H1 (cell line): ENCODE measurements around the gene STK11. TPM values are rescaled to one million over a fixed set of nuclear protein-coding genes. Genes with fewer than 3 reads are reported as not detected.

Experiments used
- CTCF ChIA-PET: fragments of 300-600 bp; sonication (Branson Sonifier 250); formaldehyde crosslinking; loops from one replicate; lab custom pipeline; 2021; ENCODE audit not compliant: partially characterized antibody; lab: Charles Lee
- POLR2A ChIA-PET: fragments of 300-600 bp; sonication (Branson Sonifier 250); formaldehyde crosslinking; loops from one replicate; lab custom pipeline; 2021; ENCODE audit warnings: inconsistent platforms; ENCODE audit not compliant: partially characterized antibody; lab: Charles Lee
- DNase-seq, 2 experiments: peaks; one replicate each; pipeline versions ENCODE4 v3.0.0 to v3.0.0-alpha.2; 2010 to 2022; ENCODE audit warnings: low spot score in 2 of 2, low read depth in 1 of 2, mixed read lengths in 1 of 2
- FAIRE-seq: peaks from 2 replicates; lab custom pipeline; 2011; peaks lifted over from hg19 to GRCh38; lab: Jason Lieb, UNC
- H2AFZ ChIP-seq: 2 replicates; pipeline ENCODE4 v1.8.1; 2012; ENCODE audit warnings: low read length, inconsistent platforms
- H2AK5ac ChIP-seq: 2 replicates; pipeline ENCODE4 v1.6.1; 2013; ENCODE audit warnings: low read depth, low read length
- H2BK120ac ChIP-seq: replicated peaks from 2 replicates; pipeline ENCODE3; 2013; ENCODE audit warnings: low read depth, low read length, inconsistent platforms
- H2BK12ac ChIP-seq: 2 replicates; pipeline ENCODE4 v1.6.1; 2013; ENCODE audit warnings: low read depth, low read length
- H2BK15ac ChIP-seq: 2 replicates; pipeline ENCODE4 v1.6.1; 2013; ENCODE audit warnings: low read length
- H2BK20ac ChIP-seq: 2 replicates; pipeline ENCODE4 v1.6.1; 2013; ENCODE audit warnings: low read length
- H2BK5ac ChIP-seq: 2 replicates; pipeline ENCODE4 v1.6.1; 2013; ENCODE audit warnings: low read depth, low read length
- H3K14ac ChIP-seq: 2 replicates; pipeline ENCODE4 v1.6.1; 2013; ENCODE audit warnings: inconsistent platforms; ENCODE audit not compliant: insufficient read length
- H3K18ac ChIP-seq: 2 replicates; pipeline ENCODE4 v1.6.1; 2013; ENCODE audit warnings: low read length; ENCODE audit errors: extremely low read depth
- H3K23ac ChIP-seq: 2 replicates; pipeline ENCODE4 v1.6.1; 2013; ENCODE audit warnings: inconsistent platforms; ENCODE audit not compliant: insufficient read length
- H3K23me2 ChIP-seq: 2 replicates; pipeline ENCODE4 v1.6.1; 2013; ENCODE audit warnings: low read depth, low read length
- H3K27ac ChIP-seq: 2 replicates; pipeline ENCODE4 v1.6.1; 2011; ENCODE audit warnings: low read depth, low read length, inconsistent platforms
- H3K27me3 ChIP-seq, 4 experiments: replicated peaks in 1 of 4; 1 replicate in 1 of 4; 2 replicates in 3 of 4; pipeline versions ENCODE4 v1.6.1 to v1.8.1; 2011 to 2013; ENCODE audit warnings: low read length in 3 of 4, mild to moderate bottlenecking in 3 of 4, inconsistent platforms in 2 of 4, mixed read lengths in 2 of 4, moderate library complexity in 1 of 4; ENCODE audit not compliant: control insufficient read depth in 3 of 4, insufficient read depth in 3 of 4; ENCODE audit errors: extremely low read depth in 1 of 4
- H3K36me3 ChIP-seq, 4 experiments: 2 replicates each; pipeline versions ENCODE4 v1.6.1 to v1.8.1; 2011 to 2013; ENCODE audit warnings: mild to moderate bottlenecking in 4 of 4, low read length in 3 of 4, moderate library complexity in 2 of 4, control low read depth in 1 of 4, inconsistent platforms in 1 of 4; ENCODE audit not compliant: insufficient read depth in 4 of 4, control insufficient read depth in 2 of 4
- H3K4ac ChIP-seq: replicated peaks from 2 replicates; pipeline ENCODE3; 2013; ENCODE audit warnings: low read length, low read depth, mixed read lengths, inconsistent platforms; ENCODE audit not compliant: insufficient read length
- H3K4me1 ChIP-seq, 4 experiments: replicated peaks in 1 of 4; 1 replicate in 1 of 4; 2 replicates in 3 of 4; pipeline versions ENCODE4 v1.6.1 to v1.8.1; 2011 to 2013; ENCODE audit warnings: low read length in 3 of 4, inconsistent platforms in 2 of 4, mixed read lengths in 1 of 4; ENCODE audit not compliant: insufficient read depth in 4 of 4, control insufficient read depth in 3 of 4
- H3K4me2 ChIP-seq, 2 experiments: 2 replicates each; pipeline versions ENCODE4 v1.6.1 to v1.8.1; 2011 to 2013; ENCODE audit warnings: low read depth in 2 of 2, low read length in 2 of 2, control low read depth in 1 of 2, inconsistent platforms in 1 of 2, mild to moderate bottlenecking in 1 of 2; ENCODE audit not compliant: insufficient read depth in 1 of 2
- H3K4me3 ChIP-seq, 4 experiments: fragments of 200-600, 300-600 bp in 1 of 4; sonication (generic), shearing (Covaris generic), sonication (Bioruptor Twin) in 1 of 4; 2 replicates each; pipeline versions ENCODE4 v1.5.1 to v1.8.1; 2011 to 2016; ENCODE audit warnings: low read length in 4 of 4, low read depth in 3 of 4, control low read depth in 2 of 4, inconsistent platforms in 2 of 4, mild to moderate bottlenecking in 2 of 4, mixed read lengths in 1 of 4, moderate library complexity in 1 of 4; ENCODE audit not compliant: insufficient read depth in 2 of 4; ENCODE audit errors: extremely low read depth in 1 of 4
- H3K56ac ChIP-seq: replicated peaks from 2 replicates; pipeline ENCODE3; 2013; ENCODE audit warnings: low read depth, mild to moderate bottlenecking, mixed read lengths, low read length, inconsistent platforms; ENCODE audit not compliant: insufficient read length
- H3K79me1 ChIP-seq: 2 replicates; pipeline ENCODE4 v1.6.1; 2013; ENCODE audit warnings: low read depth, low read length, control low read depth
- H3K79me2 ChIP-seq, 2 experiments: 2 replicates each; pipeline versions ENCODE4 v1.6.1 to v1.8.1; 2012 to 2013; ENCODE audit warnings: low read length in 2 of 2, mild to moderate bottlenecking in 2 of 2, inconsistent platforms in 1 of 2; ENCODE audit not compliant: insufficient read depth in 2 of 2, control insufficient read depth in 1 of 2
- H3K9ac ChIP-seq, 4 experiments: replicated peaks in 1 of 4; 1 replicate in 1 of 4; 2 replicates in 3 of 4; pipeline versions ENCODE4 v1.6.1 to v1.8.1; 2011 to 2013; ENCODE audit warnings: low read depth in 3 of 4, low read length in 3 of 4, control low read depth in 2 of 4, mild to moderate bottlenecking in 2 of 4, moderate library complexity in 2 of 4, inconsistent platforms in 1 of 4; ENCODE audit errors: extremely low read depth in 1 of 4
- H3K9me3 ChIP-seq, 2 experiments: 2 replicates each; pipeline versions ENCODE4 v1.6.1 to v1.8.1; 2012 to 2013; ENCODE audit warnings: mild to moderate bottlenecking in 2 of 2, moderate library complexity in 2 of 2, control low read depth in 1 of 2, inconsistent platforms in 1 of 2, low read depth in 1 of 2, low read length in 1 of 2, mixed read lengths in 1 of 2; ENCODE audit not compliant: insufficient read depth in 2 of 2
- H4K20me1 ChIP-seq, 2 experiments: replicated peaks in 1 of 2; 2 replicates each; pipeline versions ENCODE3 to v1.8.1; 2011 to 2013; ENCODE audit warnings: inconsistent platforms in 2 of 2, low read length in 2 of 2, mild to moderate bottlenecking in 1 of 2; ENCODE audit not compliant: insufficient read depth in 2 of 2, control insufficient read depth in 1 of 2
- H4K5ac ChIP-seq: 2 replicates; pipeline ENCODE4 v1.6.1; 2013; ENCODE audit warnings: low read length, low read depth, mixed read lengths, inconsistent platforms; ENCODE audit not compliant: insufficient read length
- H4K8ac ChIP-seq: 2 replicates; pipeline ENCODE4 v1.8.0; 2013; ENCODE audit warnings: mild to moderate bottlenecking, moderate library complexity, low read length, inconsistent platforms; ENCODE audit not compliant: insufficient read depth; ENCODE audit errors: extremely low read depth
- H4K91ac ChIP-seq: replicated peaks from 2 replicates; pipeline ENCODE3; 2013; ENCODE audit warnings: low read length, mixed read lengths, inconsistent platforms; ENCODE audit not compliant: insufficient read length
- EGR1 ChIP-seq: IDR thresholded peaks from 2 replicates; pipeline ENCODE4 v1.6.1; 2011; ENCODE audit warnings: low read depth, low read length, borderline replicate concordance
- EP300 ChIP-seq, 2 experiments: IDR thresholded peaks; 1 replicate in 1 of 2; 2 replicates in 1 of 2; pipeline ENCODE4 v1.6.1; 2011 to 2012; ENCODE audit warnings: low read depth in 2 of 2, low read length in 2 of 2, mild to moderate bottlenecking in 2 of 2, borderline replicate concordance in 1 of 2, inconsistent platforms in 1 of 2, moderate library complexity in 1 of 2
- KDM4A ChIP-seq: IDR thresholded peaks from one replicate; pipeline ENCODE4 v1.7.1; 2012; ENCODE audit warnings: low read depth, mild to moderate bottlenecking, moderate library complexity, low read length, inconsistent platforms; ENCODE audit not compliant: severe bottlenecking
- PHF8 ChIP-seq: fragments of 200-600 bp; sonication (generic); conservative IDR thresholded peaks from 2 replicates; pipeline ENCODE4 v1.7.1; 2012; ENCODE audit warnings: low read depth, mild to moderate bottlenecking, inconsistent platforms, low read length, moderate library complexity
- POLR2A ChIP-seq, 2 experiments: IDR thresholded peaks; 1 replicate in 1 of 2; 2 replicates in 1 of 2; pipeline ENCODE4 v1.6.1; 2011; ENCODE audit warnings: low read depth in 2 of 2, low read length in 2 of 2, mild to moderate bottlenecking in 2 of 2; ENCODE audit errors: control extremely low read depth in 1 of 2
- RXRA ChIP-seq: IDR thresholded peaks from 2 replicates; pipeline ENCODE4 v1.6.1; 2011; ENCODE audit warnings: low read depth, mild to moderate bottlenecking, low read length, moderate library complexity; ENCODE audit not compliant: insufficient read depth
- TCF12 ChIP-seq: IDR thresholded peaks from 2 replicates; pipeline ENCODE4 v1.6.1; 2011; ENCODE audit warnings: low read depth, mild to moderate bottlenecking, low read length
- ZNF274 ChIP-seq: IDR thresholded peaks from 2 replicates; pipeline ENCODE4 v1.7.0; 2012; ENCODE audit warnings: low read length, borderline replicate concordance; ENCODE audit errors: extremely low read depth
- WGBS, 2 experiments: shearing (Covaris generic) in 1 of 2; methylation state at CpG; one replicate each; pipeline versions ENCODE4 v1.1.6 to v1.1.7; 2013 to 2015; ENCODE audit warnings: low lambda C conversion rate in 2 of 2, mixed read lengths in 2 of 2, inconsistent platforms in 1 of 2, low coverage in 1 of 2, missing lambda C conversion rate in 1 of 2; ENCODE audit not compliant: insufficient replicate concordance in 2 of 2, insufficient coverage in 1 of 2, insufficient read length in 1 of 2; ENCODE audit errors: extremely low coverage in 1 of 2, missing lambda C conversion rate in 1 of 2; 5-methylcytosine and 5-hydroxymethylcytosine counted together
- polyA plus RNA-seq, 7 experiments: library from polyadenylated mRNA; depleted of rRNA in 3 of 7; stranded (reverse) in 5 of 7; unstranded in 2 of 7; fragments of >200 nt in 5 of 7; fragments of 200-250 nt in 2 of 7; gene quantifications; 1 replicate in 5 of 7; 2 replicates in 1 of 7; 4 replicates in 1 of 7; pipeline versions ENCODE4 v1.2.1 to v1.2.3, GENCODE V29; 2011 to 2013; ENCODE audit warnings: missing spikeins in 2 of 7, mixed read lengths in 2 of 7
- total RNA-seq: library from RNA; stranded (reverse); fragmentation: NEBNext Ultra II Directional; extraction: Animal tissue kit (Norgen Biotek cat#: 25700); gene quantifications from 2 replicates; pipeline ENCODE4 v1.2.1, GENCODE V29; 2021
- TF ChIP-seq, protein P1 (sequence below): IDR thresholded peaks from 2 replicates; pipeline ENCODE4 v1.6.1; 2012; ENCODE audit warnings: inconsistent platforms

STK11 gene
- total and polyA plus RNA-seq, 2 of the 8 experiments (the other 6 are each of a cell fraction or from before 2014, with no cell fraction given) = 45.3 to 70.7 TPM

- Histone ChIP-seq H2BK5ac (peak overlapping the region; percentile 93; the same call in 1 of the 2 replicates), H3K4ac (peak overlapping the region; percentile 92), H3K27ac (no peak overlapping the region), H3K4me2 (peak overlapping the region; percentile 82 to 83), H2BK15ac (peak overlapping the region; percentile 95; the same call in 1 of the 2 replicates), H3K27me3 (peaks cover 0 to 10% (median 5%) of the 10 kb centered on the region in 4 experiments; a peak in 4 of 7 replicates), H3K4me3 (peak overlapping the region; percentile 38 to 61 (median 48)), H4K91ac (peak overlapping the region; percentile 99), H3K79me2 (peaks cover 5 to 18% of the 10 kb centered on the region in 2 experiments), H2BK120ac (peak overlapping the region; percentile 95), H4K8ac (no peak overlapping the region; the same call in 1 of the 2 replicates), H3K79me1 (peaks cover 4% of the 10 kb centered on the region; the same call in 1 of the 2 replicates), H3K23ac (no peak overlapping the region), H3K36me3 (peaks cover 6 to 9% (median 9%) of the 10 kb centered on the region in 4 experiments), H3K14ac (no peak overlapping the region), H2BK12ac (peak overlapping the region; percentile 99; the same call in 1 of the 2 replicates), H2AK5ac (peak overlapping the region; percentile 87), H3K9ac (peak overlapping the region in 2 of 4 experiments; percentile 25 to 38; a peak in 3 of 7 replicates), H2AFZ (no peak overlapping the region), H3K4me1 (peaks cover 4 to 63% (median 48%) of the 10 kb centered on the region in 4 experiments), H3K56ac (peak overlapping the region; percentile 79), H4K20me1 (peaks cover 2 to 15% of the 10 kb centered on the region in 2 experiments), H2BK20ac (peak overlapping the region; percentile 80; the same call in 1 of the 2 replicates), H3K18ac (peak overlapping the region; percentile 93), H4K5ac (peak overlapping the region; percentile 29), H3K23me2 (peaks cover 31% of the 10 kb centered on the region; the same call in 1 of the 2 replicates), H3K9me3 (no peaks in the 10 kb centered on the region)
- POLR2A ChIA-PET = interaction anchor here (0.6 to 19.4 kb wide), 20 partner anchors 10 to 257 kb away, joined by 3 to 456 read pairs (median 4); partner anchors contain the start of genes ATP5F1D, CBARP, FAM174C and MIDN
- CTCF ChIA-PET = interaction anchor here (0.6 to 15.9 kb wide), 23 partner anchors 11 to 581 kb away, joined by 3 to 212 read pairs (median 3); partner anchors contain the start of genes ATP5F1D and CNN2
- DNase-seq (peak in 1 of 2 experiments; percentile 97), FAIRE-seq (no peak)
- 3% methylated on average over 39 of the region's 84 CpGs; no CpG with 5 or more reads in 1 of the 2 experiments for WGBS, 2 experiments
- peak; percentile 83; the same call in 1 of the 2 replicates for TF ChIP-seq TCF12
- TF ChIP-seq, protein P1, sequence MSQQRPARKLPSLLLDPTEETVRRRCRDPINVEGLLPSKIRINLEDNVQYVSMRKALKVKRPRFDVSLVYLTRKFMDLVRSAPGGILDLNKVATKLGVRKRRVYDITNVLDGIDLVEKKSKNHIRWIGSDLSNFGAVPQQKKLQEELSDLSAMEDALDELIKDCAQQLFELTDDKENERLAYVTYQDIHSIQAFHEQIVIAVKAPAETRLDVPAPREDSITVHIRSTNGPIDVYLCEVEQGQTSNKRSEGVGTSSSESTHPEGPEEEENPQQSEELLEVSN = no peak
- TF ChIP-seq EP300 (IDR thresholded peaks at IDR 0.05; ENCODE audit: borderline replicate concordance in 1 of 2, low read depth in 2 of 2, low read length in 2 of 2) = no peak
- TF ChIP-seq POLR2A (IDR thresholded peaks at IDR 0.05; ENCODE audit: control extremely low read depth in 1 of 2, low read depth in 2 of 2, low read length in 2 of 2) = 0 out of 3 replicates have a peak, but pooled peaks of 1 of the 2 experiments have one; percentile 1
- TF ChIP-seq EGR1 = peak; percentile 16; the same call in 1 of the 2 replicates
- no peak for TF ChIP-seq ZNF274
- TF ChIP-seq KDM4A = peak; percentile 9
- 0 out of 2 replicates have a peak, but pooled peaks have one; percentile 36 for TF ChIP-seq PHF8
- TF ChIP-seq RXRA = 0 out of 2 replicates have a peak, but pooled peaks have one; percentile 36
These were observed 60.7 kb downstream of the STK11 start for GRCh38 chr19:1266129-1266915.
